A549 (cell line): Measurements from ENCODE around the gene PRX. TPM values are rescaled to one million over a fixed set of nuclear protein-coding genes. Genes with fewer than 3 reads are reported as not detected.

Source experiments
- ATAC-seq, 2 experiments: fragments of 200-7000 bp in 1 of 2; fragments of >200 bp in 1 of 2; cut with Nextera tagmentation in 1 of 2; cut with Tn5 transposase in 1 of 2; 3 replicates each; pipeline versions ENCODE4 v1.8.0 to v1.9.1; 2018 to 2020; ENCODE audit warnings: mild to moderate bottlenecking in 1 of 2, moderate library complexity in 1 of 2
- CTCF ChIA-PET: fragments of 300-600 bp; sonication (Branson Sonifier 250); formaldehyde crosslinking; extraction: SDS; loops from one replicate; lab custom pipeline; 2021; ENCODE audit warnings: antibody characterized with exemption, inconsistent platforms; lab: Yijun Ruan, JAX
- POLR2A ChIA-PET: fragments of 350-600 bp; formaldehyde crosslinking; extraction: SDS; loops from one replicate; lab custom pipeline; 2021; ENCODE audit warnings: antibody characterized with exemption, inconsistent platforms; lab: Yijun Ruan, JAX
- DNase-seq, 2 experiments: peaks; one replicate each; pipeline versions ENCODE4 v3.0.0 to v3.0.0-alpha.2; 2011 to 2016; ENCODE audit warnings: low read depth in 1 of 2, low spot score in 1 of 2
- FAIRE-seq: peaks from 2 replicates; lab custom pipeline; 2011; peaks lifted over from hg19 to GRCh38; lab: Jason Lieb, UNC
- H3K27ac ChIP-seq, 2 experiments: fragments of >200 bp; sonication (Bioruptor Twin); formaldehyde crosslinking; 3 replicates each; pipeline ENCODE4 v1.5.1; 2016 to 2017
- H3K4me1 ChIP-seq: fragments of >200 bp; sonication (Bioruptor Twin); formaldehyde crosslinking; 3 replicates; pipeline ENCODE4 v1.6.1; 2016
- H3K4me2 ChIP-seq: fragments of >200 bp; sonication (Bioruptor Twin); formaldehyde crosslinking; 3 replicates; pipeline ENCODE4 v1.6.1; 2016
- H3K4me3 ChIP-seq: fragments of >200 bp; sonication (Bioruptor Twin); formaldehyde crosslinking; 3 replicates; pipeline ENCODE4 v1.5.1; 2016
- H3K9me3 ChIP-seq: fragments of >200 bp; sonication (Bioruptor Twin); formaldehyde crosslinking; 3 replicates; pipeline ENCODE4 v1.6.1; 2016
- CTCF ChIP-seq: fragments of >200 bp; sonication (Bioruptor Twin); formaldehyde crosslinking; IDR thresholded peaks from 3 replicates; pipeline ENCODE4 v1.5.1; 2016
- E2F6 ChIP-seq: IDR thresholded peaks from 2 replicates; pipeline ENCODE4 v1.6.1; 2012; ENCODE audit warnings: low read depth, borderline replicate concordance
- FOSL2 ChIP-seq, 2 experiments: fragments of 450-650 bp in 1 of 2; fragments of >200 bp in 1 of 2; sonication (Bioruptor Twin) in 1 of 2; formaldehyde crosslinking; IDR thresholded peaks; 2 replicates each; pipeline versions ENCODE4 v1.5.0 to v1.6.1; 2016 to 2020; ENCODE audit warnings: mild to moderate bottlenecking in 1 of 2, moderate library complexity in 1 of 2
- FOXS1 ChIP-seq: fragments of 250-450 bp; sonication (Bioruptor Pico); IDR thresholded peaks from 2 replicates; pipeline ENCODE4 v1.5.0; 2020; ENCODE audit warnings: mild to moderate bottlenecking, moderate library complexity
- HDAC2 ChIP-seq: fragments of 200-600 bp; sonication (generic); IDR thresholded peaks from 2 replicates; pipeline ENCODE4 v1.6.1; 2016
- HOXA7 ChIP-seq: fragments of 250-450 bp; sonication (Bioruptor Pico); IDR thresholded peaks from 2 replicates; pipeline ENCODE4 v1.5.0; 2020; ENCODE audit warnings: mild to moderate bottlenecking, moderate library complexity
- HOXB13 ChIP-seq: fragments of 250-450 bp; sonication (Bioruptor Pico); IDR thresholded peaks from 2 replicates; pipeline ENCODE4 v1.5.0; 2020; ENCODE audit warnings: low read depth, mild to moderate bottlenecking, moderate library complexity
- JUNB ChIP-seq: fragments of >200 bp; sonication (Bioruptor Twin); formaldehyde crosslinking; IDR thresholded peaks from 2 replicates; pipeline ENCODE4 v1.6.1; 2016
- KDM1A ChIP-seq: fragments of 200-600 bp; sonication (generic); IDR thresholded peaks from 2 replicates; pipeline ENCODE4 v1.6.1; 2016; ENCODE audit warnings: low read depth, mild to moderate bottlenecking
- NPAS2 ChIP-seq: fragments of 250-450 bp; sonication (Bioruptor Pico); IDR thresholded peaks from 2 replicates; pipeline ENCODE4 v1.8.0; 2022; ENCODE audit warnings: mild to moderate bottlenecking, moderate library complexity, borderline replicate concordance
- PHF8 ChIP-seq: fragments of 200-600 bp; sonication (generic); IDR thresholded peaks from 2 replicates; pipeline ENCODE4 v1.6.1; 2016; ENCODE audit warnings: low read depth, mild to moderate bottlenecking, antibody characterized with exemption, moderate library complexity, borderline replicate concordance
- REST ChIP-seq: fragments of 200-600 bp; sonication (generic); IDR thresholded peaks from 2 replicates; pipeline ENCODE4 v1.6.1; 2016; ENCODE audit warnings: antibody characterized with exemption, mild to moderate bottlenecking, moderate library complexity
- RFX5 ChIP-seq: fragments of 450-650 bp; IDR thresholded peaks from 2 replicates; pipeline ENCODE4 v1.7.1; 2014; ENCODE audit warnings: antibody characterized with exemption, mild to moderate bottlenecking, moderate library complexity
- ZFP36 ChIP-seq: fragments of 450-650 bp; IDR thresholded peaks from 2 replicates; pipeline ENCODE4 v1.6.1; 2014; ENCODE audit warnings: borderline replicate concordance; ENCODE audit not compliant: partially characterized antibody
- WGBS: methylation state at CpG from one replicate; pipeline ENCODE4 v1.1.6; 2017; ENCODE audit errors: missing lambda C conversion rate; 5-methylcytosine and 5-hydroxymethylcytosine counted together
- polyA plus RNA-seq, 4 experiments: library from polyadenylated mRNA; depleted of rRNA in 3 of 4; stranded (reverse); fragments of >200 nt; fragmentation: RNase III in 1 of 4; extraction: RNeasy Plus Mini Kit Qiagen cat#74134 plus additional on column Dnase treatment in 1 of 4; gene quantifications; 2 replicates in 3 of 4; 3 replicates in 1 of 4; pipeline ENCODE4 v1.2.3, GENCODE V29; 2011 to 2017

The PRX gene
- polyA plus RNA-seq, 2 of the 4 experiments (the other 2 are of a cell fraction) = 1.6 to 1.8 TPM

GRCh38 chr19:40449506-40449905, 36.3 kb upstream of the PRX start:
- Histone ChIP-seq H3K4me3 (no peak overlapping the region), H3K4me1 (peaks cover 12% of the 10 kb centered on the region; the same call in 2 of the 3 replicates), H3K27ac (no peak overlapping the region), H3K9me3 (no peaks in the 10 kb centered on the region), H3K4me2 (no peak overlapping the region)
- POLR2A ChIA-PET = no interaction called here
- CTCF ChIA-PET = interaction anchor here (4.1 to 46.6 kb wide), 2 partner anchors 15 to 26 kb away, joined by 43 to 950 read pairs; partner anchors contain the start of genes BLVRB, PRX, SERTAD1 and SPTBN4
- FAIRE-seq (peak; percentile 36), ATAC-seq (no peak), DNase-seq (no peak)
- no peak for TF ChIP-seq HDAC2
- WGBS = 89% methylated on average over 4 of the region's 4 CpGs

- DNase-seq = no peak
- FAIRE-seq = no peak
- Histone ChIP-seq H3K9me3 (no peaks in the 10 kb centered on the region), H3K4me2 (no peak overlapping the region), H3K4me3 (no peak overlapping the region), H3K27ac (no peak overlapping the region), H3K4me1 (peaks cover 23% of the 10 kb centered on the region)
- ATAC-seq = no peak
- TF ChIP-seq NPAS2 (CRISPR knock-in tag) = no peak
- TF ChIP-seq KDM1A = no peak
- no peak for TF ChIP-seq JUNB
- no peak for TF ChIP-seq ZFP36
- no peak for TF ChIP-seq CTCF
- no peak for TF ChIP-seq RFX5
- TF ChIP-seq FOSL2 (IDR thresholded peaks at IDR 0.05) = no peak
- TF ChIP-seq FOSL2 (CRISPR knock-in tag; IDR thresholded peaks at IDR 0.05) = no peak
- TF ChIP-seq PHF8 = no peak
- no peak for TF ChIP-seq FOXS1
- no peak for TF ChIP-seq REST
- ChIA-PET POLR2A (interaction anchor here (0.8 to 3.1 kb wide), 2 partner anchors 19 to 20 kb away, joined by 3 to 12 read pairs; partner anchors contain the start of genes BLVRB and SERTAD1), CTCF (interaction anchor here (0.7 to 46.6 kb wide), 4 partner anchors 18 to 154 kb away, joined by 3 to 950 read pairs (median 23); partner anchors contain the start of genes BLVRB, LTBP4, PRX and SERTAD1)
- WGBS = 85% methylated on average over 8 of the region's 8 CpGs
Observed at GRCh38 chr19:40446263-40446784, 33.1 kb upstream of the PRX start.

GRCh38 chr19:40445780-40446262, 32.6 kb upstream of the PRX start:
- ATAC-seq (no peak), FAIRE-seq (no peak), DNase-seq (peak in 1 of 2 experiments; percentile 73)
- ChIA-PET CTCF (interaction anchor here (0.8 to 46.6 kb wide), 9 partner anchors 8 to 155 kb away, joined by 3 to 950 read pairs (median 6); partner anchors contain the start of genes BLVRB, LTBP4, PRX and SERTAD1), POLR2A (interaction anchor here (0.8 to 8.8 kb wide), 3 partner anchors 20 to 21 kb away, joined by 3 to 208 read pairs (median 12); partner anchors contain the start of genes BLVRB and SERTAD1)
- WGBS = 72% methylated on average over 9 of the region's 9 CpGs
- Histone ChIP-seq H3K4me3 (no peak overlapping the region), H3K4me2 (no peak overlapping the region), H3K27ac (peak overlapping the region in 1 of 2 experiments; percentile 88; a peak in 3 of 6 replicates), H3K9me3 (no peaks in the 10 kb centered on the region), H3K4me1 (peaks cover 23% of the 10 kb centered on the region)
- TF ChIP-seq HOXB13 (no peak), E2F6 (no peak), HOXA7 (CRISPR knock-in tag) (0 out of 2 replicates have a peak, but pooled peaks have one; percentile 26)
